ENCODE measurements around the gene MAST4.

Gene MAST4

DNA sequence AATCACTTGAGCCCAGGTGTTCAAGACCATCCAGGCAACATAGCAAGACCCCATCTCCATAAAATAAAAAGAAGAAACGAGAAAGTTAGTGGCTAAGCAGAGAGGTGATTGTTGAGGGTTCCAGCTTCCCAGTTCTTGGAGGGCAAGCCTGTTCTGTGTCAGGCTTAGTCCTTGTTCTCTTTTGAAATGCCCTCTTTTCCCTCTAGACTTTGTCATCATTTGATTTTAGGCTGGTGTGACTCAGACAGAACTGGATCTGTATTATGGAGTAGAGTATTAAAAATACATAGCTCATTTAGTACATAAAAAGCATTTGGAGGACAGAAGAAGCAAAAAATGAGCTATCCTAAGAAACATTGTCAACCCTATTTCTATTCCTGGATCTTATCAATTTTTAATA, 441.0 kb downstream of the MAST4 start:
- Histone ChIP-seq H3K9me3 (ENCODE audit: severe bottlenecking) (no peaks in the 10 kb centered on the region), H3K27me3 (ENCODE audit: insufficient read depth, poor library complexity, severe bottlenecking) (no peaks in the 10 kb centered on the region), H3K36me3 (ENCODE audit: low read depth) (no peaks in the 10 kb centered on the region), H3K4me1 (ENCODE audit: insufficient read depth, poor library complexity, severe bottlenecking) (peaks cover 23% of the 10 kb centered on the region), H3K27ac (ENCODE audit: poor library complexity, severe bottlenecking) (no peak overlapping the region), H3K4me3 (ENCODE audit: severe bottlenecking) (no peak overlapping the region)
- ATAC-seq (ENCODE audit: low read depth) (peak; percentile 33; the same call in 1 of the 3 replicates), DNase-seq (ENCODE audit: low spot score) (no peak)
- TF ChIP-seq, protein P1, sequence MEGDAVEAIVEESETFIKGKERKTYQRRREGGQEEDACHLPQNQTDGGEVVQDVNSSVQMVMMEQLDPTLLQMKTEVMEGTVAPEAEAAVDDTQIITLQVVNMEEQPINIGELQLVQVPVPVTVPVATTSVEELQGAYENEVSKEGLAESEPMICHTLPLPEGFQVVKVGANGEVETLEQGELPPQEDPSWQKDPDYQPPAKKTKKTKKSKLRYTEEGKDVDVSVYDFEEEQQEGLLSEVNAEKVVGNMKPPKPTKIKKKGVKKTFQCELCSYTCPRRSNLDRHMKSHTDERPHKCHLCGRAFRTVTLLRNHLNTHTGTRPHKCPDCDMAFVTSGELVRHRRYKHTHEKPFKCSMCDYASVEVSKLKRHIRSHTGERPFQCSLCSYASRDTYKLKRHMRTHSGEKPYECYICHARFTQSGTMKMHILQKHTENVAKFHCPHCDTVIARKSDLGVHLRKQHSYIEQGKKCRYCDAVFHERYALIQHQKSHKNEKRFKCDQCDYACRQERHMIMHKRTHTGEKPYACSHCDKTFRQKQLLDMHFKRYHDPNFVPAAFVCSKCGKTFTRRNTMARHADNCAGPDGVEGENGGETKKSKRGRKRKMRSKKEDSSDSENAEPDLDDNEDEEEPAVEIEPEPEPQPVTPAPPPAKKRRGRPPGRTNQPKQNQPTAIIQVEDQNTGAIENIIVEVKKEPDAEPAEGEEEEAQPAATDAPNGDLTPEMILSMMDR (IDR thresholded peaks at IDR 0.05; ENCODE audit: poor library complexity, severe bottlenecking), result no peak

DNA sequence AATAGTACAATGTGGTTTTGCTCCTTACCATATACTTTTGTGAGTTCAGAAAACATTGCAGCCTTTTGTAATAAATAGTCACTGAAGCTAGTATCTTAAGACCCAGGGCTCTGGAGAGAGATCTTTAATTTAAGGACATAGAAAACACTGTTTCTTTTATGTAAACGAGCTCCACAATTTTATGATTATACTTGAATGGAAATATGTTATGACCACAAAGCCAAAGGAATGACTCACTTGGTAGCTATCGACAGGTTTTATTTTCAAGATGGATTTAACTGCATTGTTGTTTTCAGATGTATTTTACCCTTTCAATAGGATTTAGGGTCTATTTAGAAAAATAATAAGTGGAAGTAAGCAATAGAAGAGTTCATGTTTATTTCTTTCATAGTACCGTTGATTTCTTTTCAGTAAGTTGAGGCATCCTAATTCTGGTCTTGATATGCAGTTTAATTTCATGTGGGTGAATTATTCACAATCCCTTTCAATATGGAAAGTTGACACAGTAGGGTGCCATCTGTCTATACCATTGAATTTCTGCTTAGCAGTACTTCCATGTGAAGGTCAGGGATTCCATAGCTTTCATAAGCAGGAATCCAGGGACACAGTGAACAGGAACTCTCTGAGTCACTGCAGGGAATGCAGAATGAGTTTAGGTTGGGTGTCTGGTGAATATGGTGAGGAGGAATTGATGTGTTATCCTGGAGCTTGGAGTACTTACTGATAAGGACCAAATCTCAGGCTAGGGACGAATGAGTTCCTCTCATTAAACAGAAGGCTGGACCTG, 442.8 kb downstream of the MAST4 start:
- Histone ChIP-seq H3K4me1 (ENCODE audit: insufficient read depth, poor library complexity, severe bottlenecking) (peaks cover 23% of the 10 kb centered on the region), H3K36me3 (ENCODE audit: low read depth) (no peaks in the 10 kb centered on the region), H3K4me3 (ENCODE audit: severe bottlenecking) (no peak overlapping the region), H3K27ac (ENCODE audit: poor library complexity, severe bottlenecking) (peak overlapping the region; percentile 41), H3K9me3 (ENCODE audit: severe bottlenecking) (no peaks in the 10 kb centered on the region), H3K27me3 (ENCODE audit: insufficient read depth, poor library complexity, severe bottlenecking) (no peaks in the 10 kb centered on the region)
- TF ChIP-seq, protein P1 (IDR thresholded peaks at IDR 0.05; ENCODE audit: poor library complexity, severe bottlenecking), result no peak
- DNase-seq (ENCODE audit: low spot score) (no peak), ATAC-seq (ENCODE audit: low read depth) (peak; percentile 93)

DNA sequence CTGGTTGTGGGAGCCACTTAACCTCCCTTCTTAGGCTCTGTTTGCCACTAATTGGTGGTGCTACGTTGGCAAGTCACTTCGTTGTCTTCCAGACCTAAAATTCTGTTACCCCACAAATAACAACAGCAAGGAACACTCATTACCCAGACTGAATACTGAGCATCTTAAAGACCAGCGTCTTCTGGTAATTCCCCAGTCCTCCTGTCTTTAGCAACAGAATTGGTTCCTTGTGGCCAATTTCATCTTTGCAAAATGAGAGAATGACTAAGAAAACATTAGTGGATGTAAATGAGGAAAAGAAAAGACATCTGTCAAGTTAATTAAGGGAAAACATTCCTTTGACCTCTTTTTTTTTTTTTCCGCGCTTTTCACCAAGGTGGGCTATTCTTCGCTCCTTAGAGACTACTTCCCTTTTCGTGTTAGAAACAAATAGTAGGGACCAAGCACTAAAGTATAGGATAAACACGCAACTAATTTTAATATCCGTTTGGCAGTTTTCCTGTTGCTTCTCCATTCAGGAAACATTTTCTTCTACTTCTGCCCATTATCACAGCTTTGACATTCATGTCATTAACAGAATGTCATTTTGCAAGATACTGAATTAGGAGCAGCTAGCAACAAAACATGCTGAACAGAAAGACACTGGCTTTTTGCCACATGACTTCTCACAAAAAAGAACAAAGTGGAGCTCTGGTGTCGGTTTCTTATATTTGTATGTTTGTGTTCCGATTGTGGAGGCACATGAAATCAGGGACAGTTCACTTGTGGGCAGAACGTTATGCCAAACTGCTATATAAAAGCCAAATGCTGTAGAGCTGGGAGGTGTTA, 446.2 kb downstream of the MAST4 start:
- Histone ChIP-seq H3K9me3 (ENCODE audit: severe bottlenecking) (no peaks in the 10 kb centered on the region), H3K27ac (ENCODE audit: poor library complexity, severe bottlenecking) (no peak overlapping the region), H3K4me1 (ENCODE audit: insufficient read depth, poor library complexity, severe bottlenecking) (peaks cover 21% of the 10 kb centered on the region), H3K27me3 (ENCODE audit: insufficient read depth, poor library complexity, severe bottlenecking) (no peaks in the 10 kb centered on the region), H3K36me3 (ENCODE audit: low read depth) (no peaks in the 10 kb centered on the region), H3K4me3 (ENCODE audit: severe bottlenecking) (no peak overlapping the region)
- TF ChIP-seq, protein P1 (IDR thresholded peaks at IDR 0.05; ENCODE audit: poor library complexity, severe bottlenecking), result no peak
- ATAC-seq (ENCODE audit: low read depth) (no peak), DNase-seq (ENCODE audit: low spot score) (no peak)

DNA sequence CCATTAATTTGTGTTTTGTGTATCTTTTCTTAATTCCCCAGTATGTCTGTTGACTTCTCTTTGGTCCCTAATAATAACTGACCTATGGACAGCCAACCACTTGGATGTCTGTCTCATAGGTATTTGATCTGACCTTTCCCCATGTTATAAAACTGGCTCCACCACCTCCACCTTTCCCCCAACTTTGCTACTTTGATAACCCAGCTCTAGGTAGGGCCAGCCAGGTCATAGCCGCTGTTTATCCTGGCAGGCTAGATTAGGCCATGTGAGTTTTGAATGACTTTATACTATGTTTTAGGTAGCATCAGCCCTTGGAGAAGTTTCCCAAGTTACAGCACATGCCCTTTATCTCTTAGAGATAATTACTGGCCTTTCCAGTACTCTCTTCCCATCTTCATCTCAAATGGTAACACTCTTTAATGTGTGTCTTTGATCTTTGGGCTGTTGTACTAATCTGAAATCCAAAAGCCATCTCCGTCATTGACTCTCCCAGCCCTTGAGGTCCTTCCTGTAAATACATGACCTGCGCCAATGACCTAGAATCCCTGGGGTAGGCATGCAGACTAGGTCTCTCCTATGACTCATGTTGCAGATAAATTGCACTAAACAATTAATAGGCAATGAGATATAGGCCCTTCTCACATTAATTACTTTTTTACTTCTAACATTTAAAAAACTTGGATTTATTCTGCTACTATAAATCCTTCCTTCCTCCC, 447.8 kb downstream of the MAST4 start:
- Histone ChIP-seq H3K36me3 (ENCODE audit: low read depth) (no peaks in the 10 kb centered on the region), H3K4me1 (ENCODE audit: insufficient read depth, poor library complexity, severe bottlenecking) (peaks cover 7% of the 10 kb centered on the region), H3K9me3 (ENCODE audit: severe bottlenecking) (no peaks in the 10 kb centered on the region), H3K4me3 (ENCODE audit: severe bottlenecking) (no peak overlapping the region), H3K27ac (ENCODE audit: poor library complexity, severe bottlenecking) (no peak overlapping the region), H3K27me3 (ENCODE audit: insufficient read depth, poor library complexity, severe bottlenecking) (no peaks in the 10 kb centered on the region)
- ATAC-seq (ENCODE audit: low read depth) (no peak), DNase-seq (ENCODE audit: low spot score) (no peak)
- TF ChIP-seq, protein P1 (IDR thresholded peaks at IDR 0.05; ENCODE audit: poor library complexity, severe bottlenecking), result no peak

Data from RWPE2 (cell line).